ENCODE results near the gene FBXO36. TPM values are rescaled to one million over a fixed set of nuclear protein-coding genes. Genes with fewer than 3 reads are reported as not detected.

Gene FBXO36
- total and polyA plus RNA-seq, 2 experiments from 2014 or later, result 5.8 to 7.6 TPM

DNA sequence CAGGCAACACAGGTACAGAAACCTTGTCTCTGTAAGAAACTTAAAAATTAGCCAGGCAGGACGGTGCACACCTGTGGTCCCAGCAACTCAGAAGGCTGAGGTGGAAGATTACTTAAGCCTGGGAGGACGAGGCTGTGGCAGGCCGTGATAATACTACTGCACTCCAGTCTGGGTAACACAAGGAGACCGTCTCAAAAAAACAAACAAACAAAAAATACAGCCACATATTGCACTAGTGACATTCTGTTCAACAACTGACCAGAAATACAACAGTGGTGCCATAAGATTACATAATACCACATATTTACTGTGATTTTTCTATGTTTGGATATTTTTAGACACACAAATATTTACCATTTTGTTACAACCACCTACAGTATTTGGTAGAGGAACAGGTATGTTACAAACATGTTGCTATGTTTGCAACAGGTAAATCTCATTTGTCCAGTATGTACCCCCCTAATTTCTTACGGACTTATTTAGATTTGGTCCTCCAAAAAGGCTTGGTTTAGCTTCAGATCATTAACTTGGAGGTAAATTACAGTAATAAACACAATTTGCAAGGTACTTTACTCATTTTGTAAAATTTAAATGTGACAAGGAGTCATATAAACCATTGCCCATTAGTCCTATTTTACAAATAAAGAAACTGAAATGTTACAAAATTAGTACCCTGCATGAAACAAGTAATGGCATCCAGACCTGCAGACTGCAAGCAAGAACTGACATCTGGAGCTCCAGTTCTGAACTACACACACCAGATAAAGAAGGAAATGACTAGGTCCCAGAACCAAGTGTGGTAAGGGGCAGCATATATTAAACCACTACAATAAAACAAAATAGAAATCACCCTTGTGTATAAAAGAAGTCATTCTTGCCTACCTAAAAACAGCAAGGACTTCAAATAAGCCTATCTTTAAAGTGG, 37.3 kb upstream of the FBXO36 start:
- Histone ChIP-seq H3K4me2 (no peak overlapping the region), H3K4me3 (no peak overlapping the region), H3K9me2 (ENCODE audit: insufficient read depth) (no peaks in the 10 kb centered on the region), H3F3A (replicated peaks; ENCODE audit: low read depth) (no peaks in the 10 kb centered on the region), H3K79me2 (replicated peaks; ENCODE audit: insufficient read depth) (peaks cover 98% of the 10 kb centered on the region), H2AFZ (no peak overlapping the region), H3K27me3 (ENCODE audit: insufficient read depth) (no peaks in the 10 kb centered on the region), H3K4me1 (ENCODE audit: insufficient read depth) (no peaks in the 10 kb centered on the region), H3K36me3 (ENCODE audit: insufficient read depth) (no peaks in the 10 kb centered on the region), H4K20me1 (replicated peaks; ENCODE audit: insufficient read depth) (peaks cover 4% of the 10 kb centered on the region; the same call in 1 of the 2 replicates), H3K27ac (ENCODE audit: low read depth) (no peak overlapping the region)
- ATAC-seq, result no peak
- H3K9me3 Mint-ChIP-seq, result no peaks in the 10 kb centered on the region
- peaks cover 2% of the 10 kb centered on the region for H3K27me3 Mint-ChIP-seq (ENCODE audit: insufficient read depth, low read depth, poor library complexity)
- H3K36me3 Mint-ChIP-seq (ENCODE audit: low read depth), result peaks cover under 1% of the 10 kb centered on the region; the same call in 1 of the 3 replicates
- TF ChIP-seq JUNB (IDR thresholded peaks at IDR 0.05; ENCODE audit: unreplicated experiment), result no peak
- TF ChIP-seq EZH2 (IDR thresholded peaks at IDR 0.05; ENCODE audit: low read depth, unreplicated experiment), result no peak
- TF ChIP-seq, protein P1, sequence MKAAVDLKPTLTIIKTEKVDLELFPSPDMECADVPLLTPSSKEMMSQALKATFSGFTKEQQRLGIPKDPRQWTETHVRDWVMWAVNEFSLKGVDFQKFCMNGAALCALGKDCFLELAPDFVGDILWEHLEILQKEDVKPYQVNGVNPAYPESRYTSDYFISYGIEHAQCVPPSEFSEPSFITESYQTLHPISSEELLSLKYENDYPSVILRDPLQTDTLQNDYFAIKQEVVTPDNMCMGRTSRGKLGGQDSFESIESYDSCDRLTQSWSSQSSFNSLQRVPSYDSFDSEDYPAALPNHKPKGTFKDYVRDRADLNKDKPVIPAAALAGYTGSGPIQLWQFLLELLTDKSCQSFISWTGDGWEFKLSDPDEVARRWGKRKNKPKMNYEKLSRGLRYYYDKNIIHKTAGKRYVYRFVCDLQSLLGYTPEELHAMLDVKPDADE (IDR thresholded peaks at IDR 0.05), result no peak
- TF ChIP-seq STAT1 (IDR thresholded peaks at IDR 0.05; ENCODE audit: unreplicated experiment), result no peak
- TF ChIP-seq CREB1 (CRISPR knock-in tag; IDR thresholded peaks at IDR 0.05; ENCODE audit: low read depth), result no peak
- no peak for TF ChIP-seq EZH2phosphoT487 (IDR thresholded peaks at IDR 0.05; ENCODE audit: unreplicated experiment)
- no peak for TF ChIP-seq ZNF114 (CRISPR knock-in tag; IDR thresholded peaks at IDR 0.05)
- TF ChIP-seq, protein P2, sequence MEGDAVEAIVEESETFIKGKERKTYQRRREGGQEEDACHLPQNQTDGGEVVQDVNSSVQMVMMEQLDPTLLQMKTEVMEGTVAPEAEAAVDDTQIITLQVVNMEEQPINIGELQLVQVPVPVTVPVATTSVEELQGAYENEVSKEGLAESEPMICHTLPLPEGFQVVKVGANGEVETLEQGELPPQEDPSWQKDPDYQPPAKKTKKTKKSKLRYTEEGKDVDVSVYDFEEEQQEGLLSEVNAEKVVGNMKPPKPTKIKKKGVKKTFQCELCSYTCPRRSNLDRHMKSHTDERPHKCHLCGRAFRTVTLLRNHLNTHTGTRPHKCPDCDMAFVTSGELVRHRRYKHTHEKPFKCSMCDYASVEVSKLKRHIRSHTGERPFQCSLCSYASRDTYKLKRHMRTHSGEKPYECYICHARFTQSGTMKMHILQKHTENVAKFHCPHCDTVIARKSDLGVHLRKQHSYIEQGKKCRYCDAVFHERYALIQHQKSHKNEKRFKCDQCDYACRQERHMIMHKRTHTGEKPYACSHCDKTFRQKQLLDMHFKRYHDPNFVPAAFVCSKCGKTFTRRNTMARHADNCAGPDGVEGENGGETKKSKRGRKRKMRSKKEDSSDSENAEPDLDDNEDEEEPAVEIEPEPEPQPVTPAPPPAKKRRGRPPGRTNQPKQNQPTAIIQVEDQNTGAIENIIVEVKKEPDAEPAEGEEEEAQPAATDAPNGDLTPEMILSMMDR (conservative IDR thresholded peaks at IDR 0.05; ENCODE audit: low read depth in 2 of 2), result no peak
- no peak for TF ChIP-seq ZNF462 (CRISPR knock-in tag; IDR thresholded peaks at IDR 0.05)
- no peak for TF ChIP-seq ZNF331 (CRISPR knock-in tag; IDR thresholded peaks at IDR 0.05; ENCODE audit: low read depth)
- no peak for TF ChIP-seq NANOG (IDR thresholded peaks at IDR 0.05; ENCODE audit: borderline replicate concordance)
- no peak for TF ChIP-seq POLR2AphosphoS5 (IDR thresholded peaks at IDR 0.05; ENCODE audit: low read depth)
- TF ChIP-seq REST (IDR thresholded peaks at IDR 0.05; ENCODE audit: unreplicated experiment), result no peak
- no peak overlapping the region for H3K4me3 Mint-ChIP-seq
- DNase-seq (ENCODE audit: low spot score), result no peak
- peak overlapping the region; percentile 78; the same call in 1 of the 2 replicates for H3K27ac Mint-ChIP-seq
- H3K4me1 Mint-ChIP-seq, result peaks cover 11% of the 10 kb centered on the region; the same call in 2 of the 3 replicates
